Neural cell (in vitro differentiated cells): ENCODE data around the gene NT5DC2. TPM values are rescaled to one million over a fixed set of nuclear protein-coding genes. Genes with fewer than 3 reads are reported as not detected.

Experiments used
- H2AFZ ChIP-seq: fragments of 200-600, 300-800 bp; sonication (generic), shearing (Covaris generic); 2 replicates; pipeline ENCODE4 v1.6.0; 2014; ENCODE audit warnings: low read depth, mild to moderate bottlenecking, antibody characterized with exemption, low read length, moderate library complexity
- H3F3A ChIP-seq: fragments of 200-600 bp; shearing (Covaris generic); 2 replicates; pipeline ENCODE4 v1.6.1; 2016; ENCODE audit warnings: mild to moderate bottlenecking, moderate library complexity, mixed read lengths, antibody characterized with exemption, low read length; ENCODE audit not compliant: insufficient read depth, poor library complexity, severe bottlenecking
- H3K27ac ChIP-seq: fragments of 200-600, 300-800 bp; sonication (generic), shearing (Covaris generic); 2 replicates; pipeline ENCODE4 v1.5.1; 2014; ENCODE audit warnings: mild to moderate bottlenecking, low read length, moderate library complexity
- H3K27me3 ChIP-seq: fragments of 300-800, 200-600 bp; sonication (generic), shearing (Covaris generic); 2 replicates; pipeline ENCODE4 v1.6.0; 2014; ENCODE audit warnings: mild to moderate bottlenecking, low read depth, low read length, moderate library complexity; ENCODE audit not compliant: insufficient read depth
- H3K36me3 ChIP-seq: fragments of 300-800, 200-600 bp; sonication (generic), shearing (Covaris generic); 2 replicates; pipeline ENCODE4 v1.5.1; 2014; ENCODE audit warnings: mild to moderate bottlenecking, antibody characterized with exemption, low read length, moderate library complexity; ENCODE audit not compliant: insufficient read depth
- H3K4me2 ChIP-seq: fragments of 300-800, 200-600 bp; sonication (generic), shearing (Covaris generic); 2 replicates; pipeline ENCODE4 v1.6.0; 2014; ENCODE audit warnings: mild to moderate bottlenecking, low read length
- H3K4me3 ChIP-seq: fragments of 300-800, 200-600 bp; sonication (generic), shearing (Covaris generic); 2 replicates; pipeline ENCODE4 v1.5.1; 2014; ENCODE audit warnings: mild to moderate bottlenecking, low read length, moderate library complexity
- H3K79me2 ChIP-seq: fragments of 200-600 bp; shearing (Covaris generic); replicated peaks from 2 replicates; pipeline ENCODE4 v1.6.0; 2014; ENCODE audit warnings: mild to moderate bottlenecking, low read length, moderate library complexity; ENCODE audit not compliant: insufficient read depth
- H3K9ac ChIP-seq: fragments of 300-800, 200-600 bp; sonication (generic), shearing (Covaris generic); 2 replicates; pipeline ENCODE4 v1.6.1; 2016; ENCODE audit warnings: mild to moderate bottlenecking, low read length, mixed read lengths
- H3K9me2 ChIP-seq: fragments of 200-600 bp; shearing (Covaris generic); 2 replicates; pipeline ENCODE4 v1.6.1; 2016; ENCODE audit warnings: mild to moderate bottlenecking, low read length, mixed read lengths; ENCODE audit not compliant: insufficient read depth
- H3K9me3 ChIP-seq: fragments of 200-600, 300-800 bp; sonication (generic), shearing (Covaris generic); 2 replicates; pipeline ENCODE4 v1.6.1; 2016; ENCODE audit warnings: mild to moderate bottlenecking, mixed run types, low read length, moderate library complexity, mixed read lengths
- H4K20me1 ChIP-seq: fragments of 200-600 bp; shearing (Covaris generic); 2 replicates; pipeline ENCODE4 v1.6.1; 2016; ENCODE audit warnings: mild to moderate bottlenecking, mixed run types; ENCODE audit not compliant: insufficient read depth
- EP300 ChIP-seq: fragments of 450-650 bp; conservative IDR thresholded peaks from 2 replicates; pipeline ENCODE4 v1.6.1; 2014; ENCODE audit warnings: antibody characterized with exemption, mild to moderate bottlenecking, moderate library complexity; ENCODE audit not compliant: poor library complexity, severe bottlenecking
- EZH2 ChIP-seq: fragments of 200-600, 300-800 bp; shearing (Covaris generic), sonication (generic); IDR thresholded peaks from 2 replicates; pipeline ENCODE4 v1.6.1; 2014; ENCODE audit warnings: antibody characterized with exemption, low read length, borderline replicate concordance, mild to moderate bottlenecking; ENCODE audit not compliant: insufficient read depth, poor library complexity, severe bottlenecking
- MXI1 ChIP-seq: fragments of 450-650 bp; conservative IDR thresholded peaks from 2 replicates; pipeline ENCODE4 v1.6.1; 2014; ENCODE audit warnings: antibody characterized with exemption, mild to moderate bottlenecking; ENCODE audit not compliant: poor library complexity, severe bottlenecking
- POLR2AphosphoS5 ChIP-seq: IDR thresholded peaks from 2 replicates; pipeline ENCODE4 v1.6.1; 2012
- RAD21 ChIP-seq: fragments of 450-650 bp; conservative IDR thresholded peaks from 2 replicates; pipeline ENCODE4 v1.6.1; 2014; ENCODE audit warnings: antibody characterized with exemption, mild to moderate bottlenecking, moderate library complexity
- SMC3 ChIP-seq: fragments of 450-650 bp; conservative IDR thresholded peaks from 2 replicates; pipeline ENCODE4 v1.6.1; 2014; ENCODE audit warnings: antibody characterized with exemption, mild to moderate bottlenecking, moderate library complexity; ENCODE audit not compliant: poor library complexity
- TAF1 ChIP-seq: IDR thresholded peaks from 2 replicates; pipeline ENCODE4 v1.6.1; 2012; ENCODE audit warnings: low read depth
- polyA plus RNA-seq: library from polyadenylated mRNA; depleted of rRNA; stranded (reverse); fragments of >200 nt; gene quantifications from 2 replicates; pipeline ENCODE4 v1.2.3, GENCODE V29; 2014
- TF ChIP-seq, protein P1 (sequence below): fragments of 450-650 bp; IDR thresholded peaks from 2 replicates; pipeline ENCODE4 v1.5.1; 2014; ENCODE audit warnings: antibody characterized with exemption, mild to moderate bottlenecking, moderate library complexity; ENCODE audit not compliant: poor library complexity, severe bottlenecking
- TF ChIP-seq, protein P2 (sequence below): IDR thresholded peaks from 2 replicates; pipeline ENCODE4 v1.6.1; 2012; ENCODE audit warnings: borderline replicate concordance

NT5DC2 gene
- polyA plus RNA-seq, 1 donor from 2014 or later: 35.1 TPM

- no peak overlapping the region for H3K27ac ChIP-seq
- no peaks in the 10 kb centered on the region for H4K20me1 ChIP-seq
- no peaks in the 10 kb centered on the region for H3K27me3 ChIP-seq
- H3K4me2 ChIP-seq: no peak overlapping the region
- TF ChIP-seq RAD21: no peak
- no peak overlapping the region for H2AFZ ChIP-seq
- H3K36me3 ChIP-seq: no peaks in the 10 kb centered on the region
- H3K9ac ChIP-seq: no peak overlapping the region
- H3F3A ChIP-seq: no peaks in the 10 kb centered on the region
- no peaks in the 10 kb centered on the region for H3K79me2 ChIP-seq
- H3K9me2 ChIP-seq: no peaks in the 10 kb centered on the region
- no peak overlapping the region for H3K4me3 ChIP-seq
- H3K9me3 ChIP-seq: no peaks in the 10 kb centered on the region
These were observed 38.6 kb upstream of the NT5DC2 start for GRCh38 chr3:52572221-52572620.

DNA sequence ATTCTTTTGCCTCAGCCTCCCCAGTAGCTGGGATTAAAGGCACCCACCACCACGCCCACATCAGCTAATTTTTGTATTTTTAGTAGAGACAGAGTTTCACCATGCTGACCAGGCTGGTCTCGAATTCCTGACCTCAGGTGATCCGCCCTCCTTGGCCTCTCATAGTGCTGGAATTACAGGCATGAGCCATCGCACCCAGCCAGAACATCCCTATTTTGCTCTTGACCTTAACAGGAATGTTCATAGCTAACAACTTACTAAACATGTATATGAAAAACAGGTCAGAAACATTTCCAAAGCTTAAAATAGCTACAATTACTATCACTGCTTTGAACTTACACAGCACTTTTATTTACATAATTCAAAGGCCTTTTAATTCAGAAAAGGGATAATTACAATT is 36.4 kb upstream of the NT5DC2 start:
- no peaks in the 10 kb centered on the region for H4K20me1 ChIP-seq
- H3K9ac ChIP-seq: no peak overlapping the region
- no peaks in the 10 kb centered on the region for H3F3A ChIP-seq
- no peak overlapping the region for H3K4me3 ChIP-seq
- H3K9me3 ChIP-seq: no peaks in the 10 kb centered on the region
- H3K27ac ChIP-seq: no peak overlapping the region
- TF ChIP-seq MXI1 (no peak), EZH2 (no peak), TAF1 (no peak), SMC3 (no peak), EP300 (no peak), RAD21 (no peak), POLR2AphosphoS5 (no peak)
- TF ChIP-seq, protein P1, sequence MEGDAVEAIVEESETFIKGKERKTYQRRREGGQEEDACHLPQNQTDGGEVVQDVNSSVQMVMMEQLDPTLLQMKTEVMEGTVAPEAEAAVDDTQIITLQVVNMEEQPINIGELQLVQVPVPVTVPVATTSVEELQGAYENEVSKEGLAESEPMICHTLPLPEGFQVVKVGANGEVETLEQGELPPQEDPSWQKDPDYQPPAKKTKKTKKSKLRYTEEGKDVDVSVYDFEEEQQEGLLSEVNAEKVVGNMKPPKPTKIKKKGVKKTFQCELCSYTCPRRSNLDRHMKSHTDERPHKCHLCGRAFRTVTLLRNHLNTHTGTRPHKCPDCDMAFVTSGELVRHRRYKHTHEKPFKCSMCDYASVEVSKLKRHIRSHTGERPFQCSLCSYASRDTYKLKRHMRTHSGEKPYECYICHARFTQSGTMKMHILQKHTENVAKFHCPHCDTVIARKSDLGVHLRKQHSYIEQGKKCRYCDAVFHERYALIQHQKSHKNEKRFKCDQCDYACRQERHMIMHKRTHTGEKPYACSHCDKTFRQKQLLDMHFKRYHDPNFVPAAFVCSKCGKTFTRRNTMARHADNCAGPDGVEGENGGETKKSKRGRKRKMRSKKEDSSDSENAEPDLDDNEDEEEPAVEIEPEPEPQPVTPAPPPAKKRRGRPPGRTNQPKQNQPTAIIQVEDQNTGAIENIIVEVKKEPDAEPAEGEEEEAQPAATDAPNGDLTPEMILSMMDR: no peak
- TF ChIP-seq, protein P2, sequence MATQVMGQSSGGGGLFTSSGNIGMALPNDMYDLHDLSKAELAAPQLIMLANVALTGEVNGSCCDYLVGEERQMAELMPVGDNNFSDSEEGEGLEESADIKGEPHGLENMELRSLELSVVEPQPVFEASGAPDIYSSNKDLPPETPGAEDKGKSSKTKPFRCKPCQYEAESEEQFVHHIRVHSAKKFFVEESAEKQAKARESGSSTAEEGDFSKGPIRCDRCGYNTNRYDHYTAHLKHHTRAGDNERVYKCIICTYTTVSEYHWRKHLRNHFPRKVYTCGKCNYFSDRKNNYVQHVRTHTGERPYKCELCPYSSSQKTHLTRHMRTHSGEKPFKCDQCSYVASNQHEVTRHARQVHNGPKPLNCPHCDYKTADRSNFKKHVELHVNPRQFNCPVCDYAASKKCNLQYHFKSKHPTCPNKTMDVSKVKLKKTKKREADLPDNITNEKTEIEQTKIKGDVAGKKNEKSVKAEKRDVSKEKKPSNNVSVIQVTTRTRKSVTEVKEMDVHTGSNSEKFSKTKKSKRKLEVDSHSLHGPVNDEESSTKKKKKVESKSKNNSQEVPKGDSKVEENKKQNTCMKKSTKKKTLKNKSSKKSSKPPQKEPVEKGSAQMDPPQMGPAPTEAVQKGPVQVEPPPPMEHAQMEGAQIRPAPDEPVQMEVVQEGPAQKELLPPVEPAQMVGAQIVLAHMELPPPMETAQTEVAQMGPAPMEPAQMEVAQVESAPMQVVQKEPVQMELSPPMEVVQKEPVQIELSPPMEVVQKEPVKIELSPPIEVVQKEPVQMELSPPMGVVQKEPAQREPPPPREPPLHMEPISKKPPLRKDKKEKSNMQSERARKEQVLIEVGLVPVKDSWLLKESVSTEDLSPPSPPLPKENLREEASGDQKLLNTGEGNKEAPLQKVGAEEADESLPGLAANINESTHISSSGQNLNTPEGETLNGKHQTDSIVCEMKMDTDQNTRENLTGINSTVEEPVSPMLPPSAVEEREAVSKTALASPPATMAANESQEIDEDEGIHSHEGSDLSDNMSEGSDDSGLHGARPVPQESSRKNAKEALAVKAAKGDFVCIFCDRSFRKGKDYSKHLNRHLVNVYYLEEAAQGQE: no peak
- H3K4me2 ChIP-seq: no peak overlapping the region
- H2AFZ ChIP-seq: no peak overlapping the region
- H3K79me2 ChIP-seq: no peaks in the 10 kb centered on the region
- no peaks in the 10 kb centered on the region for H3K36me3 ChIP-seq
- H3K27me3 ChIP-seq: no peaks in the 10 kb centered on the region
- H3K9me2 ChIP-seq: no peaks in the 10 kb centered on the region

DNA sequence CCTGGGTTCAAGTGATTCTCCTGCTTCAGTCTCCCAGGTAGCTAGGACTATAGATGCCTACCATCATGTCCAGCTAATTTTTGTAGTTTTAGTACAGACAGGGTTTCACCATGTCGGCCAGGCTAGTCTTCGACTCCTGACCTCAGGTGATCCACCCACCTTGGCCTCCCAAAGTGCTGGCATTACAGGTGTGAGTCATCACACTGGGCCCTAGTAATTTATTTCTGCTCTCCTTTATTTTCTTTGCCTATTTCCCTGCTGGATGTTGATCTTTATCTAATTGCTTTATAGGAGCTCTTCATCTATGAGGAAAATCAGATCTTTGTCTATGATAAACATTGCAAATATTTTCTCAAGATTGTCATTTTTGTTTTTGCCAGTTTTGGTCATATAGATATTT is 34.4 kb upstream of the NT5DC2 start:
- H3K36me3 ChIP-seq: no peaks in the 10 kb centered on the region
- no peaks in the 10 kb centered on the region for H3K79me2 ChIP-seq
- TF ChIP-seq RAD21 (no peak), SMC3 (no peak), EP300 (no peak), POLR2AphosphoS5 (no peak), MXI1 (no peak), TAF1 (no peak), EZH2 (no peak)
- TF ChIP-seq, protein P2: no peak
- TF ChIP-seq, protein P1: no peak
- no peaks in the 10 kb centered on the region for H3K27me3 ChIP-seq
- no peaks in the 10 kb centered on the region for H3K9me3 ChIP-seq
- H3F3A ChIP-seq: no peaks in the 10 kb centered on the region
- H4K20me1 ChIP-seq: no peaks in the 10 kb centered on the region
- no peak overlapping the region for H3K27ac ChIP-seq
- H2AFZ ChIP-seq: no peak overlapping the region
- H3K4me3 ChIP-seq: no peak overlapping the region
- no peak overlapping the region for H3K9ac ChIP-seq
- no peaks in the 10 kb centered on the region for H3K9me2 ChIP-seq
- H3K4me2 ChIP-seq: no peak overlapping the region
